Measurements from ENCODE around the gene OPA1.

Gene OPA1

GRCh38 chr3:193708270-193708669 is 115.3 kb downstream of the OPA1 start:
- TF ChIP-seq CTCF (IDR thresholded peaks at IDR 0.05; ENCODE audit: low read depth, low read length): no peak
- H3K4me3 ChIP-seq (ENCODE audit: low read depth, low read length): no peak overlapping the region

GRCh38 chr3:193710286-193711165 is 117.5 kb downstream of the OPA1 start:
- TF ChIP-seq CTCF (IDR thresholded peaks at IDR 0.05; ENCODE audit: low read depth, low read length): no peak
- no peak overlapping the region for H3K4me3 ChIP-seq (ENCODE audit: low read depth, low read length)

- H3K4me3 ChIP-seq (ENCODE audit: low read depth, low read length): no peak overlapping the region
- TF ChIP-seq CTCF (IDR thresholded peaks at IDR 0.05; ENCODE audit: low read depth, low read length): no peak
These were observed 118.1 kb downstream of the OPA1 start for GRCh38 chr3:193711166-193711485.

GRCh38 chr3:193711523-193711963 is 118.5 kb downstream of the OPA1 start:
- no peak overlapping the region for H3K4me3 ChIP-seq (ENCODE audit: low read depth, low read length)
- TF ChIP-seq CTCF (IDR thresholded peaks at IDR 0.05; ENCODE audit: low read depth, low read length): no peak

GRCh38 chr3:193711964-193712598 is 119.1 kb downstream of the OPA1 start:
- no peak for TF ChIP-seq CTCF (IDR thresholded peaks at IDR 0.05; ENCODE audit: low read depth, low read length)
- H3K4me3 ChIP-seq (ENCODE audit: low read depth, low read length): no peak overlapping the region

- no peak overlapping the region for H3K4me3 ChIP-seq (ENCODE audit: low read depth, low read length)
- TF ChIP-seq CTCF (IDR thresholded peaks at IDR 0.05; ENCODE audit: low read depth, low read length): no peak
These were observed 119.9 kb downstream of the OPA1 start for GRCh38 chr3:193712938-193713337.

GRCh38 chr3:193714523-193715137 is 121.6 kb downstream of the OPA1 start:
- TF ChIP-seq CTCF (IDR thresholded peaks at IDR 0.05; ENCODE audit: low read depth, low read length): no peak
- no peak overlapping the region for H3K4me3 ChIP-seq (ENCODE audit: low read depth, low read length)
